Gastroesophageal sphincter (tissue), 3 donors: ENCODE data around the gene CCDC136.

ENCODE experiments used
- CTCF ChIP-seq, 4 experiments: fragments of 200-600 bp in 2 of 4; fragments of 450-650 bp in 2 of 4; sonication (generic) in 1 of 4; IDR thresholded peaks; one replicate each; pipeline ENCODE4 v1.5.1; 2017 to 2019; ENCODE audit warnings: antibody characterized with exemption in 4 of 4, mild to moderate bottlenecking in 2 of 4, moderate library complexity in 2 of 4
- EP300 ChIP-seq: sonication (generic); formaldehyde crosslinking; IDR thresholded peaks from one replicate; pipeline ENCODE4 v1.6.1; 2017; ENCODE audit warnings: antibody characterized with exemption, mild to moderate bottlenecking
- POLR2A ChIP-seq, 2 donors: fragments of 450-650 bp; IDR thresholded peaks; one replicate each; pipeline ENCODE4 v1.6.1; 2017; ENCODE audit warnings: antibody characterized with exemption in 2 of 2, mild to moderate bottlenecking in 2 of 2, moderate library complexity in 1 of 2

- TF ChIP-seq CTCF (IDR thresholded peaks at IDR 0.05) (no peak), POLR2A (IDR thresholded peaks at IDR 0.05) (no peak), EP300 (no peak)
Observed at GRCh38 chr7:128833946-128834325, 42.2 kb downstream of the CCDC136 start.
